ENCODE data around the gene TMEM179.

Gene TMEM179

DNA sequence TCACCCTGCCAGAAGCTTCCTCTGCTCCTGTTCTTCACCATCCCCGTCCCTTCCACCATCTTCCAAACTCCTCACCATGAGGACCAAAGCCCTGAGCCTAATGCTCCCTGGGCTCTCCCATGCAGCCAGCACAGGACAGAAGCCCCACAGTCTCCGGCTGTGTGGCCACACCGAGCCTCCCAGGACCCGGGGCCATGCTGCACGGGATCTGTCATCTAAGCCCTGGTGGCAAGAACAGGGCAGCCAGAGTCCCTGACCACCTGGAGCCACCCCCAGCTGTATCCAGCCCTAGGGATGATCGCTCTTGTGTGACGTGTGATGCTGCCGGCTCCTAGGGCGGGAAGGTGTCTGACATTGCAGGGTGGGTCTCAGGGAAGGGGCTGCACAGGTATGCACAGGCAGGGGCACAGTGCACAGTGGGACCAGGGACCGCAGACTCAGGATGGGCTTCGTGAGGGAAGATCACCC, 8.1 kb downstream of the TMEM179 start:
- no peak for DNase-seq (ENCODE audit: low read depth)
- no peak for TF ChIP-seq CTCF (IDR thresholded peaks at IDR 0.05; ENCODE audit: low read depth, low read length, missing control alignments)
- in situ Hi-C loops (cut with HindIII; ENCODE audit: low sequenced_read_pairs) = loop anchor here (10.0 kb wide), 2 partner anchors 402 to 452 kb away; no protein-coding TSS in a partner anchor
- no peak overlapping the region for H3K4me3 ChIP-seq (ENCODE audit: low read depth, low read length)

DNA sequence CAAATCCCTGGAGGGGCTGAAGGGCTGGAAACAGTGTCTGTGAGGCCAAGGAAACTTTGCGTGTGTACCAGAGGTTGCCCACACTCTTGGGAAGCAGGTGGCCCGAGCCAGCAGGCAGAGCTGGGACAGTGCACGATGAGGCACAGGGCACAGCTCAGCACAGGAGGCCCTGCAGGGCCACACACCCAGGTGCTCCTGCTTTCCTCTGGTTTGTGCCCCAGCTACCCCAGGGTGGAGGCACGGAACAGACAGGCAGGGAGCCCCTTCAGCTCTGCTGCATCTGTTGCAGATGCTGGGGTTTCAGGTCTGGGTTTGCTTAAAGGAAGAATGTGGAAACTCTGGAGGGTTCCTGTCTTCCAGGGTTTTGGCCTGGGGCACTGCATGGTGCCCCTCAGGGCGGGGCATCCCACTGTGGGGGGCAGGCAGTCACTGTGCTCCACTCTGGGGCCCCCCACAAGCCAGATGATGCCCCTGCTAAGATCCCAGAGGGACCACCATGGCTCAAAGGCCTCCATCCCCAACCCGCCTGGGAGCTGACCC, 8.6 kb downstream of the TMEM179 start:
- no peak for TF ChIP-seq CTCF (IDR thresholded peaks at IDR 0.05; ENCODE audit: low read depth, low read length, missing control alignments)
- H3K4me3 ChIP-seq (ENCODE audit: low read depth, low read length) = no peak overlapping the region
- no peak for DNase-seq (ENCODE audit: low read depth)
- in situ Hi-C loops (cut with HindIII; ENCODE audit: low sequenced_read_pairs) = loop anchor here (10.0 kb wide), 2 partner anchors 401 to 451 kb away; no protein-coding TSS in a partner anchor

DNA sequence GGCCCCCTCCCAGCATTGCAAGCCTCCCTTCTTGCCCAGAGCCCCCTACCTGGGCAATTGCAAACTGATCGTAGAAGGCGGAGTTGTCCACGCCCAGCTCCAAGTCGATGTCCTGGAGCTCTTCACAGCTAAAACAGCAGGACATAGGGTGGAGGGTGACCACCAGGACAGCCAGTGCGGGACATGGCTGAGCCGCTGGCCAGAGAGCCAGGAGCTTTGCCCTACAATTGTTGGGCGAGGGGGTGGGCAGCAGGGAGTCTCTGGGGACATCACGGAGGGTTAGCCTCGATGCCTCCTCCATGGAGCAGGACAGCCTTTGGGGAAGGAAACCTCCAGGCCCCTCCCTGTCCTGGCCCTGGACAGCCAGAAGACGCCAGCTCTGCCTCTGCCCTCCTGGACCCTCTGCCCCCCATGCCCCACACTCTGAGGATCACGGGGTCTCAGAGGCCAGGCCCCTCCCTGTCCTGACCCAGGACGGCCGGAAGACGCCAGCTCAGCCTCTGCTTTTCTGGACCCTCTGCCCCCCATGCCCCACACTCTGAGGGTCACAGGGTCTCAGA, 9.4 kb downstream of the TMEM179 start:
- in situ Hi-C loops (cut with HindIII; ENCODE audit: low sequenced_read_pairs) = loop anchor here (10.0 kb wide), 2 partner anchors 400 to 450 kb away; no protein-coding TSS in a partner anchor
- TF ChIP-seq CTCF (IDR thresholded peaks at IDR 0.05; ENCODE audit: low read depth, low read length, missing control alignments) = no peak
- H3K4me3 ChIP-seq (ENCODE audit: low read depth, low read length) = no peak overlapping the region
- DNase-seq (ENCODE audit: low read depth) = no peak

GRCh38 chr14:104594310-104595046, 10.1 kb downstream of the TMEM179 start:
- H3K4me3 ChIP-seq (ENCODE audit: low read depth, low read length) = no peak overlapping the region
- no peak for TF ChIP-seq CTCF (IDR thresholded peaks at IDR 0.05; ENCODE audit: low read depth, low read length, missing control alignments)
- no peak for DNase-seq (ENCODE audit: low read depth)
- in situ Hi-C loops (cut with HindIII; ENCODE audit: low sequenced_read_pairs) = loop anchor here (10.0 kb wide), 2 partner anchors 400 to 450 kb away; no protein-coding TSS in a partner anchor

- no peak for TF ChIP-seq CTCF (IDR thresholded peaks at IDR 0.05; ENCODE audit: low read depth, low read length, missing control alignments)
- in situ Hi-C loops (cut with HindIII; ENCODE audit: low sequenced_read_pairs) = loop anchor here (10.0 kb wide), 2 partner anchors 399 to 449 kb away; no protein-coding TSS in a partner anchor
- H3K4me3 ChIP-seq (ENCODE audit: low read depth, low read length) = no peak overlapping the region
- DNase-seq (ENCODE audit: low read depth) = no peak
Measured at GRCh38 chr14:104593710-104594136, 10.8 kb downstream of the TMEM179 start.

DNA sequence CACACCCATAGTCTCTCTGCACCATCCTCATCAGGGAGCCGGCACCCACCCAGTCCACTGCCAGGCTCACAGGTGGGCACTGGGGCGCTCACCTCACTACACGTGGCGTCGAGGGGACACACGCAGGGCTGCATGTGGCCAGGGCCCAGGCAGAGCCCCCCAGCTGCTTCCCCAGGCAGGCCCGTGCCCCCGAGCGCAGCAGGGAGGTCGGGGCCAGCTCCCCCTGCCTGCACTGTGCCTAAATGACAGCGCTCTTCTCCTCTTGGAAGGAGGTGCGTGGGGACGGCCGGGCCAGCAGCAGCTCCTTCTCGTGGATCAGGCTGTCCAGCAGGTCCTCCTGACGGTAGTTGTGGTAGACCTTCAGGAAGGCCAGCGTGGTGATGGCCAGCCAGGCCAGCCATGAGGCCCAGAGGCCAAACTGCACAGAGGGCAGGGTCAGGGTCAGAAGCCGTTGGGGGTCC, 11.3 kb downstream of the TMEM179 start:
- in situ Hi-C loops (cut with HindIII; ENCODE audit: low sequenced_read_pairs) = loop anchor here (10.0 kb wide), 2 partner anchors 398 to 448 kb away; no protein-coding TSS in a partner anchor
- no peak overlapping the region for H3K4me3 ChIP-seq (ENCODE audit: low read depth, low read length)

More for the DNA sequence above, 11.3 kb downstream of the TMEM179 start:
- DNase-seq (ENCODE audit: low read depth) = no peak
- no peak for TF ChIP-seq CTCF (IDR thresholded peaks at IDR 0.05; ENCODE audit: low read depth, low read length, missing control alignments)
